ENCODE measurements around the gene MC1R.

GRCh38 chr16:89931305-89931896, 12.7 kb downstream of the MC1R start:
- TF ChIP-seq POLR2A (IDR thresholded peaks at IDR 0.05) (no peak), CTCF (IDR thresholded peaks at IDR 0.05) (no peak)
